Tibial nerve (tissue), 4 donors: ENCODE measurements around the gene PRKAG2. TPM values are rescaled to one million over a fixed set of nuclear protein-coding genes. Genes with fewer than 3 reads are reported as not detected.

Source experiments
- DNase-seq, 2 donors: peaks; one replicate each; pipeline ENCODE4 v3.0.0-alpha.2; 2019; ENCODE audit warnings: low spot score in 2 of 2
- H3K27ac ChIP-seq, 4 donors: fragments of 200-600 bp; sonication (generic) in 3 of 4; one replicate each; pipeline ENCODE4 v1.5.1; 2017 to 2019; ENCODE audit warnings: mild to moderate bottlenecking in 1 of 4
- H3K27me3 ChIP-seq, 2 donors: fragments of 200-600 bp; sonication (generic) in 1 of 2; one replicate each; pipeline versions ENCODE4 v1.5.1 to v1.6.0; 2017 to 2019
- H3K36me3 ChIP-seq, 3 donors: fragments of 200-600 bp; sonication (generic); one replicate each; pipeline ENCODE4 v1.5.1; 2018 to 2019
- H3K4me1 ChIP-seq, 4 donors: fragments of 200-600 bp; sonication (generic) in 3 of 4; one replicate each; pipeline ENCODE4 v1.5.1; 2017 to 2019
- H3K4me3 ChIP-seq, 4 donors: fragments of 200-600 bp; sonication (generic) in 3 of 4; one replicate each; pipeline ENCODE4 v1.5.1; 2017 to 2019; ENCODE audit warnings: mild to moderate bottlenecking in 1 of 4, moderate library complexity in 1 of 4
- H3K9me3 ChIP-seq, 4 donors: fragments of 200-600 bp; sonication (generic) in 3 of 4; one replicate each; pipeline ENCODE4 v1.5.1; 2017 to 2019
- EP300 ChIP-seq, 2 donors: sonication (generic); formaldehyde crosslinking; IDR thresholded peaks; one replicate each; pipeline ENCODE4 v1.6.1; 2017; ENCODE audit warnings: antibody characterized with exemption in 2 of 2, mild to moderate bottlenecking in 1 of 2
- POLR2A ChIP-seq, 2 donors: fragments of 450-650 bp; IDR thresholded peaks; one replicate each; pipeline ENCODE4 v1.6.1; 2017; ENCODE audit warnings: antibody characterized with exemption in 2 of 2, mild to moderate bottlenecking in 2 of 2, moderate library complexity in 2 of 2
- WGBS, 2 donors: methylation state at CpG; one replicate each; pipeline ENCODE4 v1.1.5; 2018; 5-methylcytosine and 5-hydroxymethylcytosine counted together
- total RNA-seq, 4 donors: library from RNA; depleted of rRNA; stranded (reverse); fragments of >200 nt; gene quantifications; one replicate each; pipeline ENCODE4 v1.1.0, GENCODE V29; 2016
- TF ChIP-seq, protein P1 (sequence below), 5 experiments: fragments of 200-600 bp in 3 of 5; fragments of 450-650 bp in 2 of 5; sonication (generic) in 3 of 5; IDR thresholded peaks; one replicate each; pipeline ENCODE4 v1.5.1; 2016 to 2019; ENCODE audit warnings: antibody characterized with exemption in 5 of 5, mild to moderate bottlenecking in 3 of 5, moderate library complexity in 2 of 5

The PRKAG2 gene
- total RNA-seq, 4 donors from 2014 or later = 24.5 to 82.6 (median 38.3) TPM

DNA sequence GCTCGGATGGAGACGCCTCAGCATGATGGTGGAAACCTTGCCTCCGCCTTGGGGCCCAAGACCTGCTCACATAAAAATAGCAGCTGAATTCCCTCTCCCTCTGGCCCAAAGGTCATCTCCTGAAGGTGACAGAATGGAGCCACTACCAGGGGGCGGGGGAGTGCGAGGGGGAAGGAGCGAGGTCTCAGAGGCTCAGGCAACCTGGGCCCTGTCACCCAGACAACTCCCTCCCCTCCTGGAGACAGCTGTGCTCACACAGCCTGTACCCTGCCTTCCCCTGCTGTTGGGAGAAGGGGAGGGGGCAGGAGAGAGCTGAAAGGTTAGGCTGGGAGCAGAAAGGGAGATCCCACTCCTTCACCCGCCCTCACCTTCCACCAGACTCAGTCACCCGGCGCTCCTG lies 184.2 kb downstream of the PRKAG2 start:
- Histone ChIP-seq H3K36me3 (peaks cover 0 to 4% (median 0%) of the 10 kb centered on the region in 3 donors), H3K4me1 (peaks cover 0 to 27% (median 12%) of the 10 kb centered on the region in 4 donors), H3K9me3 (no peaks in the 10 kb centered on the region), H3K27ac (no peak overlapping the region), H3K4me3 (no peak overlapping the region), H3K27me3 (no peaks in the 10 kb centered on the region)
- no peak for TF ChIP-seq POLR2A (IDR thresholded peaks at IDR 0.05)
- TF ChIP-seq EP300 (IDR thresholded peaks at IDR 0.05) = no peak
- TF ChIP-seq, protein P1, sequence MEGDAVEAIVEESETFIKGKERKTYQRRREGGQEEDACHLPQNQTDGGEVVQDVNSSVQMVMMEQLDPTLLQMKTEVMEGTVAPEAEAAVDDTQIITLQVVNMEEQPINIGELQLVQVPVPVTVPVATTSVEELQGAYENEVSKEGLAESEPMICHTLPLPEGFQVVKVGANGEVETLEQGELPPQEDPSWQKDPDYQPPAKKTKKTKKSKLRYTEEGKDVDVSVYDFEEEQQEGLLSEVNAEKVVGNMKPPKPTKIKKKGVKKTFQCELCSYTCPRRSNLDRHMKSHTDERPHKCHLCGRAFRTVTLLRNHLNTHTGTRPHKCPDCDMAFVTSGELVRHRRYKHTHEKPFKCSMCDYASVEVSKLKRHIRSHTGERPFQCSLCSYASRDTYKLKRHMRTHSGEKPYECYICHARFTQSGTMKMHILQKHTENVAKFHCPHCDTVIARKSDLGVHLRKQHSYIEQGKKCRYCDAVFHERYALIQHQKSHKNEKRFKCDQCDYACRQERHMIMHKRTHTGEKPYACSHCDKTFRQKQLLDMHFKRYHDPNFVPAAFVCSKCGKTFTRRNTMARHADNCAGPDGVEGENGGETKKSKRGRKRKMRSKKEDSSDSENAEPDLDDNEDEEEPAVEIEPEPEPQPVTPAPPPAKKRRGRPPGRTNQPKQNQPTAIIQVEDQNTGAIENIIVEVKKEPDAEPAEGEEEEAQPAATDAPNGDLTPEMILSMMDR (IDR thresholded peaks at IDR 0.05) = no peak
- DNase-seq = no peak
- 89 to 90% methylated on average over 9 of the region's 9 CpGs for WGBS, 2 donors

DNA sequence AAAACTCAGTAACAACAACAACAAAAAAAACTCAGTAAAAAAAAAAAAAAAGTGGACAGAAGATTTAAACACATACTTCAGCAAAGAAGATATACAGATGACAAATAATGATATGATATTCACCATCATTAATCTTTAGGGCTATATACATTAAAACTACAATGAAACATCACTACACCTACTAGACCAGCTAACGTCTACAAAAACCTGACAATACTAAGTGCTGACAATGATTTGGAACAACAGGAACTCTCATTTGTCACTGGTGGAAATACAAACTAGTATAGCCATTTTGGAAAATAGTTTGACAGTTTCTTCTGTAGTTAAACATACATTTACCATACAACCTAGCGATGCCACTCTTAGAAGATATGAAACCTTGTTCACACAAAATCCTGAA lies 185.5 kb downstream of the PRKAG2 start:
- Histone ChIP-seq H3K27ac (no peak overlapping the region), H3K27me3 (no peaks in the 10 kb centered on the region), H3K36me3 (peaks cover 0 to 4% (median 0%) of the 10 kb centered on the region in 3 donors), H3K9me3 (no peaks in the 10 kb centered on the region), H3K4me3 (no peak overlapping the region), H3K4me1 (peaks cover 0 to 39% (median 14%) of the 10 kb centered on the region in 4 donors)
- TF ChIP-seq POLR2A (IDR thresholded peaks at IDR 0.05) = no peak
- TF ChIP-seq, protein P1 (IDR thresholded peaks at IDR 0.05) = no peak
- no peak for TF ChIP-seq EP300 (IDR thresholded peaks at IDR 0.05)
- 47 to 95% methylated on average over 2 of the region's 2 CpGs for WGBS, 2 donors
- no peak for DNase-seq

DNA sequence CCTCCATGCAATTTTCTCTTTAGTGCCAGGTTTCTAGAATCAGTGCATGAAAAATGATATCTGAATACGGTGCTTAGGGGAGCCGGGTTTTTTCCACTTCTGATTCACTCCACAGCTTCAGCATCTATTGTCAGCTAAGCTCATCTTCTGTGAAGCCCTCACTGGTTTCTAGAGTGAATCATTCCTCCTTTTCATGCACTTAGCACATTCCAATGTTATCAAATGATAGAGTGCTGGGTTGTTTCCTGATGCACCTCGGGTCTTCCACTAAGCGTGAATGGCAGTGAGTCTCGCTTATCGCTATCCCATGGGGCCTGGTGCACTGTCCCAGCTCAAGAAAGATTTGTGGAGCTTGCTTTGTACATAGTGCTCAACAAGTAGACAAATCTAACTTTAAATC lies 186.3 kb downstream of the PRKAG2 start:
- Histone ChIP-seq H3K4me3 (no peak overlapping the region), H3K27ac (no peak overlapping the region), H3K4me1 (peaks cover 0 to 35% (median 11%) of the 10 kb centered on the region in 4 donors), H3K27me3 (no peaks in the 10 kb centered on the region), H3K36me3 (peaks cover 0 to 4% (median 0%) of the 10 kb centered on the region in 3 donors), H3K9me3 (no peaks in the 10 kb centered on the region)
- WGBS, 2 donors = 71 to 81% methylated on average over 6 of the region's 6 CpGs
- DNase-seq = no peak
- no peak for TF ChIP-seq EP300 (IDR thresholded peaks at IDR 0.05)
- TF ChIP-seq, protein P1 (IDR thresholded peaks at IDR 0.05) = no peak
- no peak for TF ChIP-seq POLR2A (IDR thresholded peaks at IDR 0.05)

DNA sequence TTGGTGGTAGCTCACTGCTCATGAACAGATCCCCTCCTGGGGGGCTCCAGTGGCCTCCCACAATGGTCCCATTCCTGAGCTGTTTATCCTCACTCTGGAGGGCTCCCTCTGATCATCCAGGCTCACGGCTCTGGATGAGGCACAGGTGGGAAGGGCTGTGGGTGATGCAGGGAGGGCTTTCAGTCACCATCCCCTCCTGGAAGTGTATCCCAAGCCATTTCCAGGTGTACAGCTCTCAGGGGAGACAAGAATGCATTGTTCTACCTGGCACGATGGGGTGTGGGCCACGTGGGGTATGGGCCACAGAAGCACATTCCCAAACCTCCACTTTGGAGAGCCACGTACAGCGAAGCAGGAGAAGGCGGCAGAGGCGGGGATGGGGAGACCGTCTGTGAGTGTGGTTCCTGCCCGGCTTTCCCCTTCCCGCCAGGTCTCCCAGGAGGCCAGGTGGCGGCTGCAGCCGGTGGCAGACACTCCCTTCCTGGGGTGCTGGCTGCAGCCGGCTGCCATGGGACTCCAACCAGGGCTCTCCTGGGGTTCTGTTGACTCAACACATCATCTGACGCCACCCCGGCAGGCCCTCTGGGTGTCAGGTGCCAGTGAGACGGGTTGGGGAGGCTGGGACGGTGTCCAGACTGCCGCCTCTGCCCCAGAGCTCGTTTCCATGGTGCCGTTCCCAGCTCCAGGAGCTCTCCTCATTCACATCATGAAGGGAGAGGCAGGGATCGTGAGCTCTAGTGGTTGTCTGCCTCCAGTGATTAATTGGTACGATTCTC lies 187.5 kb downstream of the PRKAG2 start:
- H3K27ac ChIP-seq = no peak overlapping the region
- WGBS, 2 donors = 74 to 79% methylated on average over 20 to 22 of the region's 22 CpGs
- no peak for DNase-seq
- peaks cover 0 to 4% (median 0%) of the 10 kb centered on the region in 3 donors for H3K36me3 ChIP-seq
- TF ChIP-seq EP300 (IDR thresholded peaks at IDR 0.05) (no peak), POLR2A (IDR thresholded peaks at IDR 0.05) (no peak)
- TF ChIP-seq, protein P1 (IDR thresholded peaks at IDR 0.05) = no peak
- H3K4me3 ChIP-seq = no peak overlapping the region
- no peaks in the 10 kb centered on the region for H3K9me3 ChIP-seq
- H3K4me1 ChIP-seq = peaks cover 0 to 23% (median 2%) of the 10 kb centered on the region in 4 donors
- H3K27me3 ChIP-seq = no peaks in the 10 kb centered on the region

DNA sequence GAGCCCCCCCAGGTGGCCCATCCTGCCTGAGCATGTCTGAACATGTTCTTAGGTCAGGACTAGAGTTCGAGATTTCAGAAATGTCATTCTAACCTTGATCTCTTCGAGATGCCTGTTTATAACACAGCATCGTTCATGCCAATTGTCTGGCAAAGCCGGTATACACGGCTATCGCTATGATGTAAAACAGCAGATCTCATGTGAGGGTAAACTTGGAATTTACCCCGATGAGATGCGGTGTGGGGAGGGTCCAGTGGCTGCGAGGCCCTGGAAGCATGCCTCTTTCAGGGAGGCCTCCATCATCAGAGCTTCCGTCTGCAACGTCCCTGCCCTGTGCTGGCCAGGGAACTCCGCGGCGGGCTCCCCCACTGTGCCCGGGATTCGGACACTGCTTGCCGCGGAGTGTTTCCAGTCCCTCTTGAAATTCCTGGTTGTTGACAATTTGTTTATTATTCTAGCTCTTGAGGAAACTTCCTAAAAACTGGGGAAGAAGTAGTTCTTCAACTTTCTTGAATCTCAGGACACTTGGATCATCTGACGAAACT lies 188.6 kb downstream of the PRKAG2 start:
- peak overlapping the region in 3 of 4 donors; percentile 15 to 70 (median 60) for H3K27ac ChIP-seq
- no peak overlapping the region for H3K4me3 ChIP-seq
- peaks cover 0 to 4% (median 0%) of the 10 kb centered on the region in 3 donors for H3K36me3 ChIP-seq
- no peak for DNase-seq
- TF ChIP-seq, protein P1 (IDR thresholded peaks at IDR 0.05) = no peak
- 93 to 94% methylated on average over 19 of the region's 19 CpGs for WGBS, 2 donors
- H3K4me1 ChIP-seq = peaks cover 0 to 31% (median 2%) of the 10 kb centered on the region in 4 donors
- no peaks in the 10 kb centered on the region for H3K9me3 ChIP-seq
- H3K27me3 ChIP-seq = no peaks in the 10 kb centered on the region
